Osteoblast (primary cell): ENCODE results near the gene RBM39. TPM values are rescaled to one million over a fixed set of nuclear protein-coding genes. Genes with fewer than 3 reads are reported as not detected.

Experiments used
- DNase-seq: peaks from one replicate; pipeline ENCODE4 v3.0.0; 2011; ENCODE audit warnings: low spot score, mixed read lengths; ENCODE audit not compliant: insufficient read length; ENCODE audit errors: missing footprints
- H2AFZ ChIP-seq: 2 replicates; pipeline ENCODE4 v1.6.0; 2011; ENCODE audit warnings: mild to moderate bottlenecking, low read length
- H3K27ac ChIP-seq: 2 replicates; pipeline ENCODE4 v1.5.1; 2011; ENCODE audit warnings: mild to moderate bottlenecking, low read depth, low read length, moderate library complexity
- H3K27me3 ChIP-seq: 2 replicates; pipeline ENCODE4 v1.6.0; 2012; ENCODE audit warnings: mild to moderate bottlenecking, control low read depth, inconsistent platforms, low read length, moderate library complexity; ENCODE audit not compliant: insufficient read depth
- H3K36me3 ChIP-seq: 2 replicates; pipeline ENCODE4 v1.5.1; 2011; ENCODE audit warnings: mild to moderate bottlenecking, low read length, control low read depth, moderate library complexity; ENCODE audit not compliant: insufficient read depth
- H3K4me1 ChIP-seq: 2 replicates; pipeline ENCODE4 v1.5.1; 2011; ENCODE audit warnings: mild to moderate bottlenecking, low read length, control low read depth, moderate library complexity; ENCODE audit not compliant: insufficient read depth
- H3K4me2 ChIP-seq: 2 replicates; pipeline ENCODE4 v1.6.0; 2011; ENCODE audit warnings: mild to moderate bottlenecking, low read length; ENCODE audit not compliant: insufficient read depth
- H3K4me3 ChIP-seq: fragments of 200-600 bp; sonication (generic); 3 replicates; pipeline ENCODE4 v1.5.1; 2012; ENCODE audit warnings: mild to moderate bottlenecking, low read length, inconsistent platforms; ENCODE audit not compliant: insufficient read depth
- H3K79me2 ChIP-seq: 2 replicates; pipeline ENCODE4 v1.6.0; 2012; ENCODE audit warnings: mild to moderate bottlenecking, low read length, control low read depth, inconsistent platforms; ENCODE audit not compliant: insufficient read depth
- H3K9me3 ChIP-seq: 2 replicates; pipeline ENCODE4 v1.5.1; 2011; ENCODE audit warnings: low read depth, low read length, control low read depth
- H4K20me1 ChIP-seq: 2 replicates; pipeline ENCODE4 v1.6.0; 2012; ENCODE audit warnings: mild to moderate bottlenecking, low read length, control low read depth; ENCODE audit not compliant: insufficient read depth
- total RNA-seq: library from RNA; depleted of rRNA; stranded (reverse); fragments of >200 nt; gene quantifications from 2 replicates; pipeline ENCODE4 v1.2.3, GENCODE V29; 2012
- TF ChIP-seq, protein P1 (sequence below): IDR thresholded peaks from 2 replicates; pipeline ENCODE4 v1.5.1; 2011; ENCODE audit warnings: mild to moderate bottlenecking, low read depth, low read length, moderate library complexity; ENCODE audit errors: extremely low read depth

Gene RBM39
- total RNA-seq, 1 donor: 300 TPM

DNA sequence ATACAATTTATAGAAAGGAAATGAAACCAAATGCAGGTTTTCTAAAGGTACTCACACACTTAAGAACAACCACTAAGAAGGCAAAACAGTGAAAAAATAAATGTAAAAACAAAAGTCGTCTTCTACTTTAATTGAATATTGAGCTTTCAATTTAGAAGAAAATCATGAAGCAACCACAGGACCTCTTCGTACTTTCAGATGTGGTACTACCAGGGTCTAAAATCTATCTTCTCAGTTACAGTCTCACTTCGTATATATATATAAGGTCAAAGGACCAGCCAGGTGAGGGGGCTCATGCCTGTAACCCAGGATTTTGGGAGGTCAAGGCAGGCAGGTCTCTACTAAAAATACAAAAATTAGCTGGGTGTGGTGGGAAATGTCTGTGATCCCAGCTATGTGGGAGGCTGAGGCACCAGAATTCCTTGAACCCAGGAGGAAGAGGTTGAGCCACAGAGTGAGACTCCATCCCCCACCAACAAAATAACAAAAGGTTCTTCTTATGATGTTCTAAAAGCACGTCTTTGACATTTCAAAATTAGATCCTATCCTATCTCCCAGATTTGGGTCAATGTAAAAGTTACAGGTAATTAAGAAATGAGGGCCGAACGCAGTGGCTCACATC is 30.4 kb downstream of the RBM39 start:
- Histone ChIP-seq H3K36me3 (peaks cover 97% of the 10 kb centered on the region), H3K9me3 (no peaks in the 10 kb centered on the region), H2AFZ (no peak overlapping the region), H3K27me3 (no peaks in the 10 kb centered on the region), H3K4me3 (no peak overlapping the region), H3K4me1 (peaks cover 12% of the 10 kb centered on the region), H4K20me1 (peaks cover 70% of the 10 kb centered on the region), H3K79me2 (peaks cover 86% of the 10 kb centered on the region), H3K27ac (peak overlapping the region; percentile 45), H3K4me2 (no peak overlapping the region)
- TF ChIP-seq, protein P1, sequence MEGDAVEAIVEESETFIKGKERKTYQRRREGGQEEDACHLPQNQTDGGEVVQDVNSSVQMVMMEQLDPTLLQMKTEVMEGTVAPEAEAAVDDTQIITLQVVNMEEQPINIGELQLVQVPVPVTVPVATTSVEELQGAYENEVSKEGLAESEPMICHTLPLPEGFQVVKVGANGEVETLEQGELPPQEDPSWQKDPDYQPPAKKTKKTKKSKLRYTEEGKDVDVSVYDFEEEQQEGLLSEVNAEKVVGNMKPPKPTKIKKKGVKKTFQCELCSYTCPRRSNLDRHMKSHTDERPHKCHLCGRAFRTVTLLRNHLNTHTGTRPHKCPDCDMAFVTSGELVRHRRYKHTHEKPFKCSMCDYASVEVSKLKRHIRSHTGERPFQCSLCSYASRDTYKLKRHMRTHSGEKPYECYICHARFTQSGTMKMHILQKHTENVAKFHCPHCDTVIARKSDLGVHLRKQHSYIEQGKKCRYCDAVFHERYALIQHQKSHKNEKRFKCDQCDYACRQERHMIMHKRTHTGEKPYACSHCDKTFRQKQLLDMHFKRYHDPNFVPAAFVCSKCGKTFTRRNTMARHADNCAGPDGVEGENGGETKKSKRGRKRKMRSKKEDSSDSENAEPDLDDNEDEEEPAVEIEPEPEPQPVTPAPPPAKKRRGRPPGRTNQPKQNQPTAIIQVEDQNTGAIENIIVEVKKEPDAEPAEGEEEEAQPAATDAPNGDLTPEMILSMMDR: no peak
- DNase-seq: no peak

DNA sequence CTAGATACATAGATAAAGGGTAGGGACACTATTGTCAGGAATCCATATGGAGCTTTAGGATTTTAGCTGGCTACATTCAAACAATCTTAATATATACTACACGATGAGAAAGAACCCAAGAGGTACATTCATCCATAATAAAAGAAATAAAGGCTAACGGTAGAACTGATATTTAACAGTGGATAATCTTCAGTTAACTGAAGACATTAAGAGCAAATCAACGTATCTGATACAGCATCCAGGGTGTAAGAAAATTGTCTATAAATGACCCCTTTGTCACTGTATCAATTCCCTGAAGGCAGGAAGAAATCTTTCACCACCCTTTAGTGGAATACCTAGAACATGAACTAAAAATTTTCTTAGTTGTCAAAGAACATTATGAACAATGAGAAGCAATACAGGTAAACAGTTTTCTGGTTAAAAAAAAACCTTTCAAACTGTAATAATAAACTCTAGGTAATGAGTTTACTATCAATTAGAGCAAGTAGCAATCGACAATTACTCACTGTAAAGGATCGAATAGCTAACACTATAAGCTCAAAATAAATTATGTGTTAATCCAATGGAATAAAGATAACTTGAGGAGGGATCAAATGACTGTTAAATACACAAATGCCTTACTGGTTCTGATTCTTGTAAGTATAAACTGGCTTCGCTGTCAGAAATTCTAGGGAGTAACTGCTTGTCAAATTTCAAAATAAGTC is 31.0 kb downstream of the RBM39 start:
- DNase-seq: no peak

DNA sequence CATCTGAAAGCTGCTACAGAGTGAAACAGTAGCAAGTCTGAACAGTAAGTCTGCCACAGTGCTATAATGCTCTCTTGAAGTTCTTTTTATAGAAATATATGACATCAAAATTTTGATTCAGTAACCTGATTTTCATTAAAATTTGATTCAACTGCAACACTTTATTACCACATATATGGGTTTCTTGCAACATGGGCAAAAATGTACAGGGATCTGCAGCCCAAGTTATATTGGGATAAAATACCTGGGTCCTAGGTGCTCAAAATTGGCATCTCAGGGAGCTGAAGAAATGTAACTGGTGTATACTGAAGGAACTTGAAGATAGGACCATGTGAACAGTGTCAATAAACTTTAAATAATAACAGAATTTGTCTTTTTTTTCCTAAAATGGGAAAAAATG is 32.0 kb downstream of the RBM39 start:
- Histone ChIP-seq H3K4me3 (no peak overlapping the region), H3K27ac (peak overlapping the region; percentile 21), H3K79me2 (peaks cover 79% of the 10 kb centered on the region), H3K36me3 (peaks cover 97% of the 10 kb centered on the region), H3K27me3 (no peaks in the 10 kb centered on the region), H3K4me2 (no peak overlapping the region), H2AFZ (no peak overlapping the region), H4K20me1 (peaks cover 67% of the 10 kb centered on the region), H3K4me1 (peaks cover 12% of the 10 kb centered on the region), H3K9me3 (no peaks in the 10 kb centered on the region)
- DNase-seq: no peak
- TF ChIP-seq, protein P1: no peak

More for the DNA sequence above, 31.0 kb downstream of the RBM39 start:
- H3K27me3 ChIP-seq: no peaks in the 10 kb centered on the region
- TF ChIP-seq, protein P1: no peak
- peaks cover 66% of the 10 kb centered on the region for H4K20me1 ChIP-seq
- H2AFZ ChIP-seq: no peak overlapping the region
- H3K79me2 ChIP-seq: peaks cover 81% of the 10 kb centered on the region
- no peak overlapping the region for H3K4me2 ChIP-seq
- H3K4me3 ChIP-seq: no peak overlapping the region
- H3K36me3 ChIP-seq: peaks cover 97% of the 10 kb centered on the region
- peak overlapping the region; percentile 11 for H3K27ac ChIP-seq
- peaks cover 12% of the 10 kb centered on the region for H3K4me1 ChIP-seq
- H3K9me3 ChIP-seq: no peaks in the 10 kb centered on the region

DNA sequence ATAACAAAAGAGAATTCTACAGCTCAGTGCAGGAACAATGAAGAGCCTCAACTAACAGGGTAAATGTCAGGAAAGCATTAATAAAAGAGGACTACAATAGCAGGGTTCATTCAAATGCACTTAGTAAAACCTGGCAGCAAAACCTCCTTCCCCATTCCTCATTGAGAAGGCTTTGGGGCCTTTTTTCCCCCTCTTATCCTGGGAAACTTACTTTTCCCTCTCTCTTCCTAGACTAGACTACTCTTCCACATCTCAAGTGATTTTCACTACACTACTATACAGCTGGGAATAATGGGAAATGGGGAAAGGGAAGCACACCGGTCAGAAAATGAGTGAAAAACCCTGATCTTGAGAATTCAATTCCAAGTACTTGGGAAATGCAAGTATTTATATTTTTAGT is 32.8 kb downstream of the RBM39 start:
- TF ChIP-seq, protein P1: no peak
- Histone ChIP-seq H3K36me3 (peaks cover 97% of the 10 kb centered on the region), H3K79me2 (peaks cover 78% of the 10 kb centered on the region)

More for the DNA sequence above, 32.8 kb downstream of the RBM39 start:
- Histone ChIP-seq H3K4me3 (no peak overlapping the region), H2AFZ (no peak overlapping the region), H3K4me2 (no peak overlapping the region), H3K27ac (peak overlapping the region; percentile 21), H4K20me1 (peaks cover 65% of the 10 kb centered on the region), H3K27me3 (no peaks in the 10 kb centered on the region), H3K4me1 (peaks cover 15% of the 10 kb centered on the region), H3K9me3 (no peaks in the 10 kb centered on the region)
- DNase-seq: no peak
